Endothelial cell of umbilical vein (primary cell): ENCODE data around the gene FHOD3. TPM values are rescaled to one million over a fixed set of nuclear protein-coding genes. Genes with fewer than 3 reads are reported as not detected.

Experiments used
- BruUV-seq: library from RNA; stranded (reverse); fragments of 400-500 nt; replicated peaks from 2 replicates; lab custom pipeline; 2021; lab: Mats Ljungman, UMichigan
- CTCF ChIA-PET: fragments of 300-600, 350-600 bp; sonication (Branson Sonifier 250); formaldehyde crosslinking; loops from one replicate; lab custom pipeline; 2021; ENCODE audit warnings: antibody characterized with exemption, inconsistent platforms; lab: Charles Lee
- POLR2A ChIA-PET: fragments of 300-600, 350-600 bp; sonication (Branson Sonifier 250); formaldehyde crosslinking; loops from one replicate; lab custom pipeline; 2021; ENCODE audit warnings: antibody characterized with exemption, inconsistent platforms; lab: Charles Lee
- DNase-seq: peaks from one replicate; pipeline ENCODE4 v3.0.0-alpha.2; 2011; ENCODE audit warnings: low read depth, low spot score
- FAIRE-seq: peaks from 2 replicates; lab custom pipeline; 2011; peaks lifted over from hg19 to GRCh38; lab: Jason Lieb, UNC
- H2AFZ ChIP-seq: 2 replicates; pipeline ENCODE4 v1.6.0; 2012; ENCODE audit warnings: low read depth, low read length, control low read depth, inconsistent platforms
- H3K27ac ChIP-seq: 2 replicates; pipeline ENCODE4 v1.5.1; 2011; ENCODE audit warnings: low read depth, mild to moderate bottlenecking, control low read depth, low read length, moderate library complexity; ENCODE audit not compliant: insufficient read depth
- H3K27me3 ChIP-seq, 2 experiments: 2 replicates each; pipeline versions ENCODE4 v1.6.0 to v1.6.1; 2011; ENCODE audit warnings: low read length in 2 of 2, mixed read lengths in 1 of 2; ENCODE audit not compliant: control insufficient read depth in 2 of 2, insufficient read depth in 2 of 2
- H3K36me3 ChIP-seq, 2 experiments: 2 replicates in 1 of 2; 3 replicates in 1 of 2; pipeline ENCODE4 v1.5.1; 2011; ENCODE audit warnings: low read length in 2 of 2, mild to moderate bottlenecking in 1 of 2, moderate library complexity in 1 of 2; ENCODE audit not compliant: control insufficient read depth in 2 of 2, insufficient read depth in 2 of 2; ENCODE audit errors: extremely low read depth in 1 of 2
- H3K4me1 ChIP-seq: 3 replicates; pipeline ENCODE4 v1.5.1; 2011; ENCODE audit warnings: mild to moderate bottlenecking, low read length; ENCODE audit not compliant: control insufficient read depth, insufficient read depth; ENCODE audit errors: extremely low read depth
- H3K4me2 ChIP-seq: 2 replicates; pipeline ENCODE4 v1.6.1; 2011; ENCODE audit warnings: low read length, control low read depth, mixed read lengths; ENCODE audit not compliant: insufficient read depth
- H3K4me3 ChIP-seq, 3 experiments: fragments of 200-600 bp in 1 of 3; sonication (generic), shearing (Covaris generic) in 1 of 3; replicated peaks in 1 of 3; 2 replicates each; pipeline ENCODE4 v1.5.1; 2011 to 2016; ENCODE audit warnings: control low read depth in 3 of 3, low read length in 3 of 3, mild to moderate bottlenecking in 2 of 3, inconsistent platforms in 1 of 3, low read depth in 1 of 3, moderate library complexity in 1 of 3; ENCODE audit not compliant: insufficient read depth in 1 of 3
- H3K79me2 ChIP-seq: 2 replicates; pipeline ENCODE4 v1.6.0; 2012; ENCODE audit warnings: low read length, inconsistent platforms; ENCODE audit not compliant: control insufficient read depth, insufficient read depth
- H3K9ac ChIP-seq: replicated peaks from 2 replicates; pipeline ENCODE3; 2011; ENCODE audit warnings: low read length, control low read depth; ENCODE audit not compliant: insufficient read depth; ENCODE audit errors: extremely low read depth
- H3K9me1 ChIP-seq: replicated peaks from 3 replicates; pipeline ENCODE4 v1.6.0; 2011; ENCODE audit warnings: mild to moderate bottlenecking, low read length; ENCODE audit not compliant: control insufficient read depth, insufficient read depth; ENCODE audit errors: extremely low read depth
- H3K9me3 ChIP-seq: replicated peaks from 2 replicates; pipeline ENCODE4 v1.5.1; 2012; ENCODE audit warnings: low read length, inconsistent platforms; ENCODE audit not compliant: control insufficient read depth, insufficient read depth
- H4K20me1 ChIP-seq: replicated peaks from 2 replicates; pipeline ENCODE3; 2011; ENCODE audit warnings: mild to moderate bottlenecking, low read length; ENCODE audit not compliant: control insufficient read depth, insufficient read depth; ENCODE audit errors: extremely low read depth
- EZH2 ChIP-seq: IDR thresholded peaks from 2 replicates; pipeline ENCODE4 v1.6.1; 2012; ENCODE audit warnings: borderline replicate concordance, low read depth, mild to moderate bottlenecking, moderate library complexity, low read length, inconsistent platforms; ENCODE audit not compliant: severe bottlenecking
- FOS ChIP-seq: IDR thresholded peaks from 2 replicates; pipeline ENCODE4 v1.6.1; 2011; ENCODE audit warnings: mild to moderate bottlenecking, low read length, moderate library complexity, borderline replicate concordance; ENCODE audit not compliant: insufficient read depth
- GATA2 ChIP-seq: IDR thresholded peaks from 2 replicates; pipeline ENCODE4 v1.7.0; 2011; ENCODE audit warnings: low read depth, mild to moderate bottlenecking, moderate library complexity, mixed read lengths, low read length; ENCODE audit not compliant: insufficient read length, insufficient read depth
- JUN ChIP-seq: IDR thresholded peaks from 2 replicates; pipeline ENCODE4 v1.6.1; 2011; ENCODE audit warnings: borderline replicate concordance, low read depth; ENCODE audit not compliant: insufficient read length, insufficient read depth
- MYC ChIP-seq: IDR thresholded peaks from one replicate; pipeline ENCODE4 v1.6.1; 2011; ENCODE audit warnings: mild to moderate bottlenecking, low read depth, low read length
- POLR2A ChIP-seq: IDR thresholded peaks from 2 replicates; pipeline ENCODE4 v1.6.1; 2012; ENCODE audit warnings: low read depth, mild to moderate bottlenecking, control low read depth, low read length
- POLR2AphosphoS5 ChIP-seq: IDR thresholded peaks from 2 replicates; pipeline ENCODE4 v1.6.1; 2012; ENCODE audit warnings: low read depth, mild to moderate bottlenecking, control low read depth, low read length, moderate library complexity; ENCODE audit not compliant: insufficient read depth
- dilution Hi-C: fragments of 300-500 bp; cut with MboI; formaldehyde crosslinking; loops from one replicate; pipeline ENCODE4 v1.15.0; 2019; ENCODE audit warnings: low sequenced_read_pairs; ENCODE audit not compliant: extremely low pct_ligation_motif_present
- intact Hi-C: fragments of 100-400 bp; cut with micrococcal nuclease; formaldehyde crosslinking; loops from one replicate; pipeline ENCODE4 v1.10.0; 2022
- polyA plus RNA-seq, 4 experiments: library from polyadenylated mRNA; depleted of rRNA in 3 of 4; stranded (reverse) in 3 of 4; unstranded in 1 of 4; fragments of >200 nt; gene quantifications; 2 replicates each; pipeline versions ENCODE4 v1.2.1 to v1.2.3, GENCODE V29; 2011 to 2012; ENCODE audit warnings: missing spikeins in 1 of 4
- total RNA-seq: library from RNA; stranded (reverse); gene quantifications from 2 replicates; pipeline ENCODE4 v1.2.3, GENCODE V29; 2021
- TF ChIP-seq, protein P1 (sequence below), 2 donors: IDR thresholded peaks; 1 replicate in 1 of 2; 2 replicates in 1 of 2; pipeline ENCODE4 v1.5.1; 2011; ENCODE audit warnings: low read length in 2 of 2, mild to moderate bottlenecking in 2 of 2, moderate library complexity in 2 of 2, control low read depth in 1 of 2, inconsistent platforms in 1 of 2, low read depth in 1 of 2; ENCODE audit not compliant: insufficient read depth in 1 of 2; ENCODE audit errors: extremely low read depth in 1 of 2
- TF ChIP-seq, protein P2 (sequence below): IDR thresholded peaks from 2 replicates; pipeline ENCODE4 v1.6.1; 2011; ENCODE audit not compliant: insufficient read depth, insufficient read length

The FHOD3 gene
- total and polyA plus RNA-seq, 2 donors (not counting 3 experiments of a cell fraction or from before 2014, with no cell fraction given), result 0.06 to 1.5 TPM

DNA sequence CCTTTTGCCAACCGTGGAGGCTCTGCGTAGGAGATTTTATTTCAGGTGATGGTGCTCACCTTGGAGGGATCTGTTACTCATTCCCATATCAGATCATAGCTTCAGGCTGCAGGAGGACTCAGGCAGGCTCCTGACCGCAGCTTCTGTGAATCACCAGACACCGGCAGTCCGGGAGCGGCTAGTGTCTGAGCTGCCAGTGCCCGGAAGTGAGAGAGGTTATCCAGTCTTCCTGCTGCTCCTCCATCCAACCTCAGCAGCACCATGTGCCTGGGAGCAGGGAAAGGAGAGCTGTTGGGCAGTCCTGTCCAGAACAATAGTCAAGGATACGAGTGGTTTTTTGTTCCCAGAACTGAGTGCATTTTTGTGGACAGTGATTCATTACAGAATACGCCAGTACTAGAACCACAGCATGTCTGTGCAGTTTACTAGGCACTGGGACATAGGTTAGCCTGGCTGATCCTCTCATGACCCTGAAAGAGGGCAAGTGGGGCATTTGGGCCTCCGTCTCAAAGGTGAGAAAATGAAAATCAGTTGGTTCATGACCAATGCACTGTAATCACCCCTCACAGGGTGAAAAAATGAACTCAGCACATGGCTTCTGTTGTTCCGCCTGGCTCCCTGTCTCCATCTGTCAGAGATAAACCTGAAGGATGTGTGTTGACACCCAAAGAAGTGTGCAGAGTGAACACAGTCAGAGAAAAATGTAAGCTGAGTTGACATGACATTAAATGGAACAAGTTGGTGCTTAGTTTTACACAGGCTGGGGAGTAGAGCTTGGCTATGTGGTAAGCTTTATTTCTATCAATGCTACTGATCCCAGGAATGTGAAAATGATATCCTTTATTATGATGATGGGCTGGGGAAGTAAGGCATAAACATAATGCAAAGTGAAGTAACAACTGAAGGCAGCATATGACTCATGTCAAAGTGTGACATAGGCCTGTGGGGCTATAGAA lies 12.2 kb downstream of the FHOD3 start:
- Histone ChIP-seq H3K36me3 (no peaks in the 10 kb centered on the region), H3K27ac (peak overlapping the region; percentile 57), H3K4me1 (peaks cover 10% of the 10 kb centered on the region), H3K9ac (no peak overlapping the region), H3K4me2 (no peak overlapping the region), H3K9me1 (no peaks in the 10 kb centered on the region), H2AFZ (peak overlapping the region; percentile 9), H3K4me3 (no peak overlapping the region), H3K79me2 (no peaks in the 10 kb centered on the region), H3K27me3 (peaks cover 0 to 13% of the 10 kb centered on the region in 2 experiments), H3K9me3 (no peaks in the 10 kb centered on the region), H4K20me1 (no peaks in the 10 kb centered on the region)
- TF ChIP-seq, protein P1, sequence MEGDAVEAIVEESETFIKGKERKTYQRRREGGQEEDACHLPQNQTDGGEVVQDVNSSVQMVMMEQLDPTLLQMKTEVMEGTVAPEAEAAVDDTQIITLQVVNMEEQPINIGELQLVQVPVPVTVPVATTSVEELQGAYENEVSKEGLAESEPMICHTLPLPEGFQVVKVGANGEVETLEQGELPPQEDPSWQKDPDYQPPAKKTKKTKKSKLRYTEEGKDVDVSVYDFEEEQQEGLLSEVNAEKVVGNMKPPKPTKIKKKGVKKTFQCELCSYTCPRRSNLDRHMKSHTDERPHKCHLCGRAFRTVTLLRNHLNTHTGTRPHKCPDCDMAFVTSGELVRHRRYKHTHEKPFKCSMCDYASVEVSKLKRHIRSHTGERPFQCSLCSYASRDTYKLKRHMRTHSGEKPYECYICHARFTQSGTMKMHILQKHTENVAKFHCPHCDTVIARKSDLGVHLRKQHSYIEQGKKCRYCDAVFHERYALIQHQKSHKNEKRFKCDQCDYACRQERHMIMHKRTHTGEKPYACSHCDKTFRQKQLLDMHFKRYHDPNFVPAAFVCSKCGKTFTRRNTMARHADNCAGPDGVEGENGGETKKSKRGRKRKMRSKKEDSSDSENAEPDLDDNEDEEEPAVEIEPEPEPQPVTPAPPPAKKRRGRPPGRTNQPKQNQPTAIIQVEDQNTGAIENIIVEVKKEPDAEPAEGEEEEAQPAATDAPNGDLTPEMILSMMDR (IDR thresholded peaks at IDR 0.05; ENCODE audit: extremely low read depth in 1 of 2, insufficient read depth in 1 of 2, low read depth in 1 of 2, low read length in 2 of 2), result no peak
- TF ChIP-seq POLR2A (no peak), POLR2AphosphoS5 (no peak), MYC (no peak), FOS (peak; percentile 88), JUN (no peak), EZH2 (no peak), GATA2 (peak; percentile 88)
- TF ChIP-seq, protein P2, sequence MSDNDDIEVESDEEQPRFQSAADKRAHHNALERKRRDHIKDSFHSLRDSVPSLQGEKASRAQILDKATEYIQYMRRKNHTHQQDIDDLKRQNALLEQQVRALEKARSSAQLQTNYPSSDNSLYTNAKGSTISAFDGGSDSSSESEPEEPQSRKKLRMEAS, result no peak
- DNase-seq, result peak; percentile 17
- FAIRE-seq, result peak; percentile 76
- no TSS peak for BruUV-seq
- intact Hi-C loops, result no loop called here
- POLR2A ChIA-PET, result no interaction called here
- CTCF ChIA-PET, result interaction anchor here (0.7 to 1.8 kb wide), 5 partner anchors 11 to 378 kb away, joined by 3 to 6 read pairs (median 5); no protein-coding TSS in a partner anchor
- dilution Hi-C loops, result no loop called here
